HG03045 (cell line): ENCODE data around the gene SHROOM2.
"Not testable (repeated sequence)": the region's sequence is repeated elsewhere in the genome, so short reads cannot be mapped to it uniquely, and the experiment has no call there.

Experiments
- ATAC-seq: cut with Tn5 transposase; IDR thresholded peaks from one replicate; pipeline ENCODE4 v1.9.1; 2021; ENCODE audit warnings: mild to moderate bottlenecking, moderate library complexity; ENCODE audit not compliant: unreplicated experiment

SHROOM2 gene

GRCh38 chrX:9825966-9826365, 39.7 kb downstream of the SHROOM2 start:
- no peak for ATAC-seq

GRCh38 chrX:9829308-9830267, 43.4 kb downstream of the SHROOM2 start:
- peak; percentile 86 for ATAC-seq

GRCh38 chrX:9832811-9833210, 46.6 kb downstream of the SHROOM2 start:
- no peak for ATAC-seq

- no peak for ATAC-seq
These were observed 49.5 kb downstream of the SHROOM2 start for GRCh38 chrX:9835585-9836210.

- ATAC-seq: no peak
These were observed 56.3 kb downstream of the SHROOM2 start for GRCh38 chrX:9842541-9842940.

- no peak for ATAC-seq
These were observed 58.8 kb downstream of the SHROOM2 start for GRCh38 chrX:9844936-9845577.

GRCh38 chrX:9845578-9845952, 59.3 kb downstream of the SHROOM2 start:
- no peak for ATAC-seq

GRCh38 chrX:9846631-9847030, 60.4 kb downstream of the SHROOM2 start:
- no peak for ATAC-seq

GRCh38 chrX:9847071-9847470, 60.8 kb downstream of the SHROOM2 start:
- ATAC-seq: no peak

- no peak for ATAC-seq
These were observed 62.7 kb downstream of the SHROOM2 start for GRCh38 chrX:9848718-9849479.

- no peak for ATAC-seq
These were observed 65.7 kb downstream of the SHROOM2 start for GRCh38 chrX:9851890-9852289.

GRCh38 chrX:9853307-9853706, 67.1 kb downstream of the SHROOM2 start:
- ATAC-seq: no peak

- ATAC-seq: no peak
These were observed 69.5 kb downstream of the SHROOM2 start for GRCh38 chrX:9855561-9856283.

- ATAC-seq: no peak
These were observed 70.4 kb downstream of the SHROOM2 start for GRCh38 chrX:9856588-9856987.

- no peak for ATAC-seq
These were observed 71.6 kb downstream of the SHROOM2 start for GRCh38 chrX:9857575-9858474.

GRCh38 chrX:9858684-9859083, 72.5 kb downstream of the SHROOM2 start:
- not testable (repeated sequence) for ATAC-seq

GRCh38 chrX:9859711-9860555, 73.7 kb downstream of the SHROOM2 start:
- ATAC-seq: no peak

- ATAC-seq: no peak
These were observed 74.6 kb downstream of the SHROOM2 start for GRCh38 chrX:9860826-9861225.
